ENCODE results near the gene CCDC174.
"Not testable (repeated sequence)": the region's sequence is repeated elsewhere in the genome, so short reads cannot be mapped to it uniquely, and the experiment has no call there.

Gene CCDC174

GRCh38 chr3:14647976-14648955 is 3.3 kb upstream of the CCDC174 start:
- TF ChIP-seq, protein P1, sequence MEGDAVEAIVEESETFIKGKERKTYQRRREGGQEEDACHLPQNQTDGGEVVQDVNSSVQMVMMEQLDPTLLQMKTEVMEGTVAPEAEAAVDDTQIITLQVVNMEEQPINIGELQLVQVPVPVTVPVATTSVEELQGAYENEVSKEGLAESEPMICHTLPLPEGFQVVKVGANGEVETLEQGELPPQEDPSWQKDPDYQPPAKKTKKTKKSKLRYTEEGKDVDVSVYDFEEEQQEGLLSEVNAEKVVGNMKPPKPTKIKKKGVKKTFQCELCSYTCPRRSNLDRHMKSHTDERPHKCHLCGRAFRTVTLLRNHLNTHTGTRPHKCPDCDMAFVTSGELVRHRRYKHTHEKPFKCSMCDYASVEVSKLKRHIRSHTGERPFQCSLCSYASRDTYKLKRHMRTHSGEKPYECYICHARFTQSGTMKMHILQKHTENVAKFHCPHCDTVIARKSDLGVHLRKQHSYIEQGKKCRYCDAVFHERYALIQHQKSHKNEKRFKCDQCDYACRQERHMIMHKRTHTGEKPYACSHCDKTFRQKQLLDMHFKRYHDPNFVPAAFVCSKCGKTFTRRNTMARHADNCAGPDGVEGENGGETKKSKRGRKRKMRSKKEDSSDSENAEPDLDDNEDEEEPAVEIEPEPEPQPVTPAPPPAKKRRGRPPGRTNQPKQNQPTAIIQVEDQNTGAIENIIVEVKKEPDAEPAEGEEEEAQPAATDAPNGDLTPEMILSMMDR (IDR thresholded peaks at IDR 0.05; ENCODE audit: insufficient read depth, low read length, poor library complexity, severe bottlenecking), result no peak
- TF ChIP-seq EZH2phosphoT487 (conservative IDR thresholded peaks at IDR 0.05; ENCODE audit: low read length), result no peak
- no peak overlapping the region for H2AFZ ChIP-seq (ENCODE audit: low read depth, low read length, severe bottlenecking)
- H3K36me3 ChIP-seq (ENCODE audit: low read length), result 0 out of 2 replicates have a peak, but pooled peaks cover under 1% of the 10 kb centered on the region
- no peak overlapping the region for H3K4me2 ChIP-seq (ENCODE audit: low read depth, low read length, poor library complexity, severe bottlenecking)
- no peak overlapping the region for H3K27ac ChIP-seq (ENCODE audit: low read depth, low read length)
- no peaks in the 10 kb centered on the region for H3K9me2 ChIP-seq (replicated peaks; ENCODE audit: insufficient read depth, low read length)
- peaks cover 2% of the 10 kb centered on the region; the same call in 1 of the 2 replicates for H3F3A ChIP-seq (ENCODE audit: insufficient read depth)
- no peaks in the 10 kb centered on the region for H3K27me3 ChIP-seq (ENCODE audit: low read length)
- no peak overlapping the region for H3K4me3 ChIP-seq (ENCODE audit: insufficient read depth, low read length, poor library complexity, severe bottlenecking)
- peaks cover 17% of the 10 kb centered on the region for H3K79me2 ChIP-seq (ENCODE audit: insufficient read depth, low read length)
- H3K9ac ChIP-seq (ENCODE audit: low read length), result no peak overlapping the region
- no peaks in the 10 kb centered on the region for H4K20me1 ChIP-seq (ENCODE audit: low read depth, low read length)
- no peaks in the 10 kb centered on the region for H3K9me3 ChIP-seq (ENCODE audit: insufficient read depth, low read length)

- Histone ChIP-seq H3K4me2 (ENCODE audit: low read depth, low read length, poor library complexity, severe bottlenecking) (no peak overlapping the region), H3K79me2 (ENCODE audit: insufficient read depth, low read length) (peaks cover 28% of the 10 kb centered on the region), H3K9me3 (ENCODE audit: insufficient read depth, low read length) (no peaks in the 10 kb centered on the region), H3K27ac (ENCODE audit: low read depth, low read length) (no peak overlapping the region), H4K20me1 (ENCODE audit: low read depth, low read length) (no peaks in the 10 kb centered on the region), H3F3A (ENCODE audit: insufficient read depth) (peaks cover 5% of the 10 kb centered on the region; the same call in 1 of the 2 replicates), H3K36me3 (ENCODE audit: low read length) (peaks cover 6% of the 10 kb centered on the region; the same call in 1 of the 2 replicates), H3K9ac (ENCODE audit: low read length) (no peak overlapping the region), H3K9me2 (replicated peaks; ENCODE audit: insufficient read depth, low read length) (no peaks in the 10 kb centered on the region), H2AFZ (ENCODE audit: low read depth, low read length, severe bottlenecking) (no peak overlapping the region), H3K27me3 (ENCODE audit: low read length) (no peaks in the 10 kb centered on the region), H3K4me3 (ENCODE audit: insufficient read depth, low read length, poor library complexity, severe bottlenecking) (no peak overlapping the region)
- no peak for TF ChIP-seq EZH2phosphoT487 (conservative IDR thresholded peaks at IDR 0.05; ENCODE audit: low read length)
- TF ChIP-seq, protein P1 (IDR thresholded peaks at IDR 0.05; ENCODE audit: insufficient read depth, low read length, poor library complexity, severe bottlenecking), result no peak
Observed at GRCh38 chr3:14649466-14649865, 2.1 kb upstream of the CCDC174 start.

GRCh38 chr3:14650193-14650592 is 1.4 kb upstream of the CCDC174 start:
- Histone ChIP-seq H3K4me2 (ENCODE audit: low read depth, low read length, poor library complexity, severe bottlenecking) (peak overlapping the region; percentile 99), H3K9ac (ENCODE audit: low read length) (no peak overlapping the region), H3K9me3 (ENCODE audit: insufficient read depth, low read length) (no peaks in the 10 kb centered on the region), H2AFZ (ENCODE audit: low read depth, low read length, severe bottlenecking) (no peak overlapping the region), H4K20me1 (ENCODE audit: low read depth, low read length) (no peaks in the 10 kb centered on the region), H3K9me2 (replicated peaks; ENCODE audit: insufficient read depth, low read length) (no peaks in the 10 kb centered on the region), H3K79me2 (ENCODE audit: insufficient read depth, low read length) (peaks cover 29% of the 10 kb centered on the region), H3K4me3 (ENCODE audit: insufficient read depth, low read length, poor library complexity, severe bottlenecking) (no peak overlapping the region), H3F3A (ENCODE audit: insufficient read depth) (peaks cover 5% of the 10 kb centered on the region; the same call in 1 of the 2 replicates), H3K27me3 (ENCODE audit: low read length) (no peaks in the 10 kb centered on the region), H3K27ac (ENCODE audit: low read depth, low read length) (no peak overlapping the region), H3K36me3 (ENCODE audit: low read length) (peaks cover 12% of the 10 kb centered on the region; the same call in 1 of the 2 replicates)
- no peak for TF ChIP-seq EZH2phosphoT487 (conservative IDR thresholded peaks at IDR 0.05; ENCODE audit: low read length)
- TF ChIP-seq, protein P1 (IDR thresholded peaks at IDR 0.05; ENCODE audit: insufficient read depth, low read length, poor library complexity, severe bottlenecking), result no peak

- peaks cover 27% of the 10 kb centered on the region for H3K36me3 ChIP-seq (ENCODE audit: low read length)
- not testable (repeated sequence) for H3K9me3 ChIP-seq (ENCODE audit: insufficient read depth, low read length); H3K9me2 ChIP-seq (replicated peaks; ENCODE audit: insufficient read depth, low read length); H4K20me1 ChIP-seq (ENCODE audit: low read depth, low read length); H3F3A ChIP-seq (ENCODE audit: insufficient read depth); H2AFZ ChIP-seq (ENCODE audit: low read depth, low read length, severe bottlenecking); H3K27me3 ChIP-seq (ENCODE audit: low read length)
- H3K9ac ChIP-seq (ENCODE audit: low read length), result peak overlapping the region; percentile 73
- peak overlapping the region; percentile 92 for H3K4me3 ChIP-seq (ENCODE audit: insufficient read depth, low read length, poor library complexity, severe bottlenecking)
- peak overlapping the region; percentile 99 for H3K4me2 ChIP-seq (ENCODE audit: low read depth, low read length, poor library complexity, severe bottlenecking)
- peak overlapping the region; percentile 39 for H3K27ac ChIP-seq (ENCODE audit: low read depth, low read length)
- peaks cover 34% of the 10 kb centered on the region for H3K79me2 ChIP-seq (ENCODE audit: insufficient read depth, low read length)
Observed at GRCh38 chr3:14652360-14652907, 872 bp downstream of the CCDC174 start.
